ENCODE data around the gene CHCHD6.

- TF ChIP-seq CTCF (IDR thresholded peaks at IDR 0.05 in 2 of 3, conservative IDR thresholded peaks at IDR 0.05 in 1 of 3; ENCODE audit: borderline replicate concordance in 1 of 3, insufficient read depth in 1 of 3, low read depth in 2 of 3, low read length in 2 of 3), result no peak
- no peak for TF ChIP-seq TCF7L2 (IDR thresholded peaks at IDR 0.05; ENCODE audit: borderline replicate concordance, extremely low read depth, insufficient read depth, insufficient read length)
- no peak for TF ChIP-seq SP1 (IDR thresholded peaks at IDR 0.05; ENCODE audit: low read depth)
- no peak for TF ChIP-seq EZH2 (IDR thresholded peaks at IDR 0.05)
- no peak for TF ChIP-seq POLR2A (IDR thresholded peaks at IDR 0.05; ENCODE audit: borderline replicate concordance, extremely low read depth, insufficient read depth, insufficient read length)
- no peak for TF ChIP-seq YY1 (IDR thresholded peaks at IDR 0.05; ENCODE audit: extremely low read depth, insufficient replicate concordance, low read depth, low read length)
- TF ChIP-seq EGR1 (IDR thresholded peaks at IDR 0.05; ENCODE audit: low read depth), result no peak
- no peak for TF ChIP-seq CBX3 (IDR thresholded peaks at IDR 0.05; ENCODE audit: low read depth)
- TF ChIP-seq RAD21 (IDR thresholded peaks at IDR 0.05; ENCODE audit: low read depth), result no peak
Measured at GRCh38 chr3:126918355-126918821, 214.3 kb downstream of the CHCHD6 start.

Measured in HCT116 (cell line).